HepG2 (cell line): ENCODE data around the gene PDGFB. TPM values are rescaled to one million over a fixed set of nuclear protein-coding genes. Genes with fewer than 3 reads are reported as not detected.

ENCODE experiments used
- ADNP ChIP-seq: sonication (generic); formaldehyde crosslinking; IDR thresholded peaks from 2 replicates; pipeline ENCODE4 v1.4.0; 2020; ENCODE audit warnings: missing genetic modification reagents
- EZH2 ChIP-seq: conservative IDR thresholded peaks from 2 replicates; pipeline ENCODE4 v1.6.1; 2012; ENCODE audit warnings: mild to moderate bottlenecking, low read depth, low read length, moderate library complexity
- FLYWCH1 ChIP-seq: sonication (generic); formaldehyde crosslinking; IDR thresholded peaks from 2 replicates; pipeline ENCODE4 v1.8.1; 2023; ENCODE audit warnings: mild to moderate bottlenecking, missing genetic modification reagents
- FOXP1 ChIP-seq, 2 experiments: fragments of 450-650 bp in 1 of 2; IDR thresholded peaks; 2 replicates each; pipeline ENCODE4 v1.6.1; 2017 to 2018; ENCODE audit warnings: antibody characterized with exemption in 1 of 2
- HDAC1 ChIP-seq: sonication (generic); formaldehyde crosslinking; IDR thresholded peaks from 2 replicates; pipeline ENCODE4 v1.5.1; 2020; ENCODE audit warnings: mild to moderate bottlenecking, missing genetic modification reagents
- HMG20A ChIP-seq: IDR thresholded peaks from 2 replicates; pipeline ENCODE4 v1.6.1; 2016; ENCODE audit warnings: borderline replicate concordance
- HOXA5 ChIP-seq: sonication (generic); formaldehyde crosslinking; IDR thresholded peaks from 2 replicates; pipeline ENCODE4 v1.4.0; 2020; ENCODE audit warnings: missing genetic modification reagents
- MEIS1 ChIP-seq: sonication (generic); formaldehyde crosslinking; IDR thresholded peaks from 2 replicates; pipeline ENCODE4 v1.9.0; 2021; ENCODE audit warnings: mild to moderate bottlenecking, missing genetic modification reagents, moderate library complexity, borderline replicate concordance
- PITX1 ChIP-seq: sonication (generic); formaldehyde crosslinking; IDR thresholded peaks from 2 replicates; pipeline ENCODE4 v1.5.1; 2020; ENCODE audit warnings: mild to moderate bottlenecking, missing genetic modification reagents
- RFXANK ChIP-seq: IDR thresholded peaks from 2 replicates; pipeline ENCODE4 v1.6.1; 2016
- SMARCC2 ChIP-seq: fragments of 450-650 bp; IDR thresholded peaks from 2 replicates; pipeline ENCODE4 v1.6.1; 2017; ENCODE audit warnings: antibody characterized with exemption, mild to moderate bottlenecking
- SNAPC4 ChIP-seq: sonication (generic); formaldehyde crosslinking; IDR thresholded peaks from 2 replicates; pipeline ENCODE4 v1.4.0; 2020; ENCODE audit warnings: mild to moderate bottlenecking, missing genetic modification reagents
- TCF12 ChIP-seq, 2 experiments: fragments of 450-650 bp in 1 of 2; sonication (generic) in 1 of 2; formaldehyde crosslinking in 1 of 2; IDR thresholded peaks; 2 replicates each; pipeline versions ENCODE4 v1.6.1 to v1.8.0; 2017 to 2022; ENCODE audit warnings: antibody characterized with exemption in 1 of 2, mild to moderate bottlenecking in 1 of 2, missing genetic modification reagents in 1 of 2, moderate library complexity in 1 of 2
- TEAD2 ChIP-seq: sonication (generic); formaldehyde crosslinking; IDR thresholded peaks from 2 replicates; pipeline ENCODE4 v1.9.0; 2021; ENCODE audit warnings: missing genetic modification reagents
- XBP1 ChIP-seq: sonication (generic); formaldehyde crosslinking; IDR thresholded peaks from 2 replicates; pipeline ENCODE4 v1.5.0; 2020; ENCODE audit warnings: missing genetic modification reagents
- XRCC5 ChIP-seq: fragments of 200-400 bp; formaldehyde crosslinking; optimal IDR thresholded peaks from 2 replicates; pipeline ENCODE3; 2017; ENCODE audit warnings: mild to moderate bottlenecking, low read length
- ZBTB7B ChIP-seq: sonication (generic); formaldehyde crosslinking; IDR thresholded peaks from 2 replicates; pipeline ENCODE4 v1.4.0; 2020; ENCODE audit warnings: missing genetic modification reagents
- ZFP36L2 ChIP-seq: sonication (generic); formaldehyde crosslinking; IDR thresholded peaks from 2 replicates; pipeline ENCODE4 v1.4.0; 2020; ENCODE audit warnings: missing genetic modification reagents
- ZNF331 ChIP-seq: sonication (generic); formaldehyde crosslinking; IDR thresholded peaks from 2 replicates; pipeline ENCODE4 v1.4.0; 2020; ENCODE audit warnings: missing genetic modification reagents
- ZNF446 ChIP-seq: sonication (generic); formaldehyde crosslinking; IDR thresholded peaks from 2 replicates; pipeline ENCODE4 v1.5.0; 2020; ENCODE audit warnings: mild to moderate bottlenecking, missing genetic modification reagents
- polyA plus RNA-seq, 8 experiments: library from polyadenylated mRNA; depleted of rRNA in 3 of 8; stranded (reverse) in 7 of 8; unstranded in 1 of 8; fragments of >200 nt; fragmentation: Illumina TruSeq in 4 of 8; extraction: Trizol in 4 of 8; gene quantifications; 2 replicates each; pipeline versions ENCODE4 v1.2.1 to v1.2.3, GENCODE V29; 2011 to 2016; ENCODE audit warnings: low read depth in 4 of 8, missing spikeins in 1 of 8, mixed read lengths in 1 of 8; ENCODE audit not compliant: insufficient read depth in 1 of 8
- total RNA-seq, 5 experiments: library from RNA; depleted of rRNA; stranded (reverse); fragments of >200 nt; fragmentation: Illumina TruSeq; extraction: Trizol; gene quantifications; 2 replicates each; pipeline ENCODE4 v1.2.3, GENCODE V29; 2016; ENCODE audit warnings: low read depth in 1 of 5
- TF ChIP-seq, protein P1 (sequence below): sonication (generic); formaldehyde crosslinking; IDR thresholded peaks from 2 replicates; pipeline ENCODE4 v1.4.0; 2020; ENCODE audit warnings: mild to moderate bottlenecking, missing genetic modification reagents
- TF ChIP-seq, protein P2 (sequence below): sonication (generic); formaldehyde crosslinking; IDR thresholded peaks from 2 replicates; pipeline ENCODE4 v1.8.1; 2022; ENCODE audit warnings: mild to moderate bottlenecking, missing genetic modification reagents
- TF ChIP-seq, protein P3 (sequence below): sonication (generic); formaldehyde crosslinking; IDR thresholded peaks from 2 replicates; pipeline ENCODE4 v1.5.0; 2020; ENCODE audit warnings: missing genetic modification reagents
- TF ChIP-seq, protein P4 (sequence below): sonication (generic); formaldehyde crosslinking; IDR thresholded peaks from 2 replicates; pipeline ENCODE4 v1.5.1; 2020; ENCODE audit warnings: missing genetic modification reagents, mild to moderate bottlenecking, borderline replicate concordance

The PDGFB gene
- total and polyA plus RNA-seq, 2 of the 13 experiments (the other 11 are each of a cell fraction or from before 2014, with no cell fraction given): 1.4 to 10.1 TPM

GRCh38 chr22:39243439-39244135 lies 1.2 kb downstream of the PDGFB start (continued):
- TF ChIP-seq HDAC1 (peak; percentile 73; the same call in 1 of the 2 replicates), HMG20A (CRISPR knock-in tag) (no peak), TEAD2 (CRISPR knock-in tag) (no peak), SNAPC4 (CRISPR knock-in tag) (no peak), ADNP (no peak), ZNF446 (no peak; the same call in 1 of the 2 replicates), XRCC5 (no peak), EZH2 (no peak), TCF12 (IDR thresholded peaks at IDR 0.05) (no peak), TCF12 (CRISPR knock-in tag; IDR thresholded peaks at IDR 0.05) (no peak), MEIS1 (no peak), ZBTB7B (CRISPR knock-in tag) (peak; percentile 46; the same call in 1 of the 2 replicates), ZFP36L2 (CRISPR knock-in tag) (no peak), RFXANK (CRISPR knock-in tag) (no peak), HOXA5 (CRISPR knock-in tag) (no peak), XBP1 (CRISPR knock-in tag) (no peak), PITX1 (CRISPR knock-in tag) (no peak), SMARCC2 (no peak), FOXP1 (IDR thresholded peaks at IDR 0.05) (no peak), FOXP1 (CRISPR knock-in tag; IDR thresholded peaks at IDR 0.05) (no peak), ZNF331 (CRISPR knock-in tag) (peak; percentile 35; the same call in 1 of the 2 replicates), FLYWCH1 (no peak)
- TF ChIP-seq, protein P1, sequence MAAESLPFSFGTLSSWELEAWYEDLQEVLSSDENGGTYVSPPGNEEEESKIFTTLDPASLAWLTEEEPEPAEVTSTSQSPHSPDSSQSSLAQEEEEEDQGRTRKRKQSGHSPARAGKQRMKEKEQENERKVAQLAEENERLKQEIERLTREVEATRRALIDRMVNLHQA: no peak
- TF ChIP-seq, protein P2, sequence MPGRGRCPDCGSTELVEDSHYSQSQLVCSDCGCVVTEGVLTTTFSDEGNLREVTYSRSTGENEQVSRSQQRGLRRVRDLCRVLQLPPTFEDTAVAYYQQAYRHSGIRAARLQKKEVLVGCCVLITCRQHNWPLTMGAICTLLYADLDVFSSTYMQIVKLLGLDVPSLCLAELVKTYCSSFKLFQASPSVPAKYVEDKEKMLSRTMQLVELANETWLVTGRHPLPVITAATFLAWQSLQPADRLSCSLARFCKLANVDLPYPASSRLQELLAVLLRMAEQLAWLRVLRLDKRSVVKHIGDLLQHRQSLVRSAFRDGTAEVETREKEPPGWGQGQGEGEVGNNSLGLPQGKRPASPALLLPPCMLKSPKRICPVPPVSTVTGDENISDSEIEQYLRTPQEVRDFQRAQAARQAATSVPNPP: no peak
- TF ChIP-seq, protein P3, sequence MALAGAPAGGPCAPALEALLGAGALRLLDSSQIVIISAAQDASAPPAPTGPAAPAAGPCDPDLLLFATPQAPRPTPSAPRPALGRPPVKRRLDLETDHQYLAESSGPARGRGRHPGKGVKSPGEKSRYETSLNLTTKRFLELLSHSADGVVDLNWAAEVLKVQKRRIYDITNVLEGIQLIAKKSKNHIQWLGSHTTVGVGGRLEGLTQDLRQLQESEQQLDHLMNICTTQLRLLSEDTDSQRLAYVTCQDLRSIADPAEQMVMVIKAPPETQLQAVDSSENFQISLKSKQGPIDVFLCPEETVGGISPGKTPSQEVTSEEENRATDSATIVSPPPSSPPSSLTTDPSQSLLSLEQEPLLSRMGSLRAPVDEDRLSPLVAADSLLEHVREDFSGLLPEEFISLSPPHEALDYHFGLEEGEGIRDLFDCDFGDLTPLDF (CRISPR knock-in tag): no peak
- TF ChIP-seq, protein P4, sequence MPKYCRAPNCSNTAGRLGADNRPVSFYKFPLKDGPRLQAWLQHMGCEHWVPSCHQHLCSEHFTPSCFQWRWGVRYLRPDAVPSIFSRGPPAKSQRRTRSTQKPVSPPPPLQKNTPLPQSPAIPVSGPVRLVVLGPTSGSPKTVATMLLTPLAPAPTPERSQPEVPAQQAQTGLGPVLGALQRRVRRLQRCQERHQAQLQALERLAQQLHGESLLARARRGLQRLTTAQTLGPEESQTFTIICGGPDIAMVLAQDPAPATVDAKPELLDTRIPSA (CRISPR knock-in tag): no peak
